T47D (cell line): Measurements from ENCODE around the gene TIGIT.

Experiments
- DNase-seq, 2 experiments: peaks; one replicate each; pipeline versions ENCODE4 v3.0.0 to v3.0.0-alpha.2; 2011 to 2012; ENCODE audit warnings: low read depth in 1 of 2, low spot score in 1 of 2
- JUND ChIP-seq: IDR thresholded peaks from 2 replicates; pipeline ENCODE4 v1.6.1; 2012; ENCODE audit warnings: low read depth
- in situ Hi-C: cut with HindIII; loops from 2 replicates; pipeline ENCODE4 v1.10.0; 2016; ENCODE audit warnings: low sequenced_read_pairs, low pct_unique_long_range_greater_than_20kb

TIGIT gene

GRCh38 chr3:114318295-114318694 is 24.5 kb downstream of the TIGIT start:
- no peak for TF ChIP-seq JUND
- in situ Hi-C loops: no loop called here
- DNase-seq: no peak

DNA sequence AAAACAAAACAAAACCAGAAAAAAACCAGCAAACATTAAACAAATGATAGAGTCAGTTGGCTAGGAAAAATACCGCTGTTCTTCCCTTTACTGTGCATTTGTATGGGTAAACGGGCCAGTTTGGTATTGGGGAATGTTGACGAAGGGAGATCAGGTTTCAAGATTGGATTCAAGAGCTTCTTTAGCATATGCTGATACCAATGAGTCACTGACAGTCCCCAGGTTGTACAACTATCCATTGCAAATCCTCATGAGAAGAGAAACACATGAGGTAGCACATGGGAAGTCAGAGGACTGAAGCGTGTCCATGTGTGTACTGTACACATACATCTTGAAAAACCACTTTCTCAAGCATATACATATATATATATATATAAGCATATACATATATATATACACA is 25.6 kb downstream of the TIGIT start:
- peak in 1 of 2 experiments; percentile 7 for DNase-seq
- TF ChIP-seq JUND: no peak
- in situ Hi-C loops: no loop called here

DNA sequence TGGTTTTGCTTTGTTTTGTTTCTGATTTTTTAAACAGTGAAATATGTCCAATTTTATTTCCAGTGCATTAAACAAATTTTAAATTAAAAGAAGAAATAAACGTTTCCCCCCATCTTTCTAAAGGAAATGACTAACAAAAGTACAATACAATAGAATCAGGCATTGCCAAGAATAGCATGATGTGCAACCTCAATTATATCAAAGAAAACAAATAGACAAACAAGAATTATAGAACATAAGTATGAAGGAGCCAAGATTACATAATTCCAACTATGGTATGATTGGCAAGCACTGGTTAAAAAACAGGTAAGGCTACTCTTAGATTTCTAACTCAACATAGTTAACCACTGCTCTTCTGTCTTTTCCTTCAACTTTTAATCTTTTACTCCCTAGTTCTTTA is 26.4 kb downstream of the TIGIT start:
- TF ChIP-seq JUND: no peak
- in situ Hi-C loops: no loop called here
- no peak for DNase-seq

DNA sequence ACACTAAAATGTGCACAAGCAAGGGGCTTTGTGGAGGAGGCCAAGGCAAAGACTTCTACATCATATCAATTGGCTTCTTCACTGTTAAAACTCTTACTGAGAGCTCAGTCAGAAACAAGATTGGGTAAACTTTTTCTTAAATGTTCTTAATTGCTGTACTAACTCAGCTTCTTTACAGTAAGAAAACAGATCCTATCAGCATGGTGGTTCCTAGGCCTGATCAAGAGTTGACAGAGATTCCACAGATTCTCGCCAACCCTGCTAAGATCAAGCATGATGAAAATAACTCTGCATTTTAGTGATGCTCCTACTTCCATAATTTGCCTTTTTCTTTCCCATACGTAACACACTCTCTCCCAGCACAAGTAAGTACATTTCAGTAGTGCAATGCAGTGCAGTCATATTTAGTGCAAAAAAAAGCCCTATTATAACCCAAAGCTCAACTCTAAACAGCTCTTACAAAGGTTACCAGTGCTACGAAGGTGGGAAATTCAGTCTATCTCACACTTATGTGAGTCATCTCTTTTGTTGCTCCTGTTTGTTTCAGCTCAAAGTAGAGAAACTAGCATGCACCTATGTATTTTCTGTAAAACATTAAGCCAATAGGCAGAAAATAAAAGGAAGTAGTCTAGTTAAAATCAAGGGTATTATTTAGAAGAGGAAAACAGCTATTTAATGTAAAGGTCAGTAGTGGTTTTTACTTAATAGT is 29.9 kb downstream of the TIGIT start:
- DNase-seq: no peak
- in situ Hi-C loops: no loop called here
- TF ChIP-seq JUND: no peak

GRCh38 chr3:114327665-114328064 is 33.8 kb downstream of the TIGIT start:
- no peak for DNase-seq
- in situ Hi-C loops: no loop called here
- no peak for TF ChIP-seq JUND

GRCh38 chr3:114328345-114328744 is 34.5 kb downstream of the TIGIT start:
- no peak for TF ChIP-seq JUND
- DNase-seq: no peak
- in situ Hi-C loops: no loop called here

GRCh38 chr3:114329823-114330222 is 36.0 kb downstream of the TIGIT start:
- no peak for DNase-seq
- no peak for TF ChIP-seq JUND
- in situ Hi-C loops: no loop called here

- in situ Hi-C loops: no loop called here
- no peak for DNase-seq
- TF ChIP-seq JUND: no peak
These were observed 37.2 kb downstream of the TIGIT start for GRCh38 chr3:114331007-114331406.

GRCh38 chr3:114331710-114332109 is 37.9 kb downstream of the TIGIT start:
- DNase-seq: no peak
- no peak for TF ChIP-seq JUND
- in situ Hi-C loops: no loop called here

GRCh38 chr3:114332342-114333179 is 38.7 kb downstream of the TIGIT start:
- in situ Hi-C loops: no loop called here
- TF ChIP-seq JUND: no peak
- DNase-seq: no peak

DNA sequence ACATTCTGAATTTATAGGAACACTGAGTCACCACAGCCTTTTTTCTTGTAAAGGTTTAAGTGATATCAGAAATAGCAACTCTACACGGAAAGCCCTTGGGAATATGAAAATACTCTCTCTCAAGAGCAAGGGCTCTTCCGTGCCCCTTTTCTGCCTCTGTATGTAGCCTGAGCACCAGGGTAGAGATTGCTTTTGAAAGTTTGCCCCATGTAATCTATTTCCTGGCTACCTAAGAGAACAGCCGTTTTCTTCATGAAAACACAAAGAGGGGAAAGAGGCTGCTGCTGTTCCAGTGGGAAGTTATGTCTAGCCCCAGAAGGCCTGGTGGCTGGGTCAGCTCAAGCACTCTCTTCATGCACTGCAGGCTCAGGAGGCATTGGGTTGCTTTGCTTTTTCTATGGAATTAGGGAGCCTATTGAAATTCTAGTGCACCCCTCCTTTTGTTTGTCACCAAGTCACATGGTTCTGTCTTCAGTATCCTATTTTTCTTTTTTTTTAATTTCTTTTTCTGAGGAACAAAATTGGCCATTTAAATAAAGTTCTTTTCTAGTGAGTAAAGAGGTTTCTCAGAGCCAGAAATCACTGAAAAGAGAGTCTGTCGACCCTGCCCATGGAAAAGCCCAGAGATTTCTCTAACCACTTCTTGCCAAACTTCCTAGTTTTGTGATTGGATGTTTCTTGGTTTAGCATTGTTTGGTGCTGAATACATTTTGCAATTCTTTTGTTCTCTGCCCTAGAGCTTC is 39.5 kb downstream of the TIGIT start:
- DNase-seq: no peak
- in situ Hi-C loops: no loop called here
- no peak for TF ChIP-seq JUND

DNA sequence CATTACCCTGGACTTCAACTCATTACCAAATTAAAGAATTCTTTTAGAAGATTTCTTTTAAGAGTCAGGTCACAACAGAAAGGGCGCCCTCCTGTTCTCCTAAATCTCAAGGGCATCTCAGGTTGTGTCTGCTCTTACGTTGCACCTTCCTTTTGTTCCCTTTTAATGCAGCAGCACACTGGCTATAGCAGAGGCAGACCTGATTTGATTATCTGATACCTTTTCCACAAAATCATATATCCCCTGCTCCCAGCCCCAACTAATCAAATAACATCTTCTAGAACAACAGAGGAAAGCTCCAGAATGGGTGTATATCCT is 40.1 kb downstream of the TIGIT start:
- no peak for DNase-seq
- no peak for TF ChIP-seq JUND
- in situ Hi-C loops: no loop called here
